Measurements from ENCODE around the gene NAT10.
A peak's percentile ranks its signal among the peaks of the same experiment; 100 is the strongest.

Gene NAT10

DNA sequence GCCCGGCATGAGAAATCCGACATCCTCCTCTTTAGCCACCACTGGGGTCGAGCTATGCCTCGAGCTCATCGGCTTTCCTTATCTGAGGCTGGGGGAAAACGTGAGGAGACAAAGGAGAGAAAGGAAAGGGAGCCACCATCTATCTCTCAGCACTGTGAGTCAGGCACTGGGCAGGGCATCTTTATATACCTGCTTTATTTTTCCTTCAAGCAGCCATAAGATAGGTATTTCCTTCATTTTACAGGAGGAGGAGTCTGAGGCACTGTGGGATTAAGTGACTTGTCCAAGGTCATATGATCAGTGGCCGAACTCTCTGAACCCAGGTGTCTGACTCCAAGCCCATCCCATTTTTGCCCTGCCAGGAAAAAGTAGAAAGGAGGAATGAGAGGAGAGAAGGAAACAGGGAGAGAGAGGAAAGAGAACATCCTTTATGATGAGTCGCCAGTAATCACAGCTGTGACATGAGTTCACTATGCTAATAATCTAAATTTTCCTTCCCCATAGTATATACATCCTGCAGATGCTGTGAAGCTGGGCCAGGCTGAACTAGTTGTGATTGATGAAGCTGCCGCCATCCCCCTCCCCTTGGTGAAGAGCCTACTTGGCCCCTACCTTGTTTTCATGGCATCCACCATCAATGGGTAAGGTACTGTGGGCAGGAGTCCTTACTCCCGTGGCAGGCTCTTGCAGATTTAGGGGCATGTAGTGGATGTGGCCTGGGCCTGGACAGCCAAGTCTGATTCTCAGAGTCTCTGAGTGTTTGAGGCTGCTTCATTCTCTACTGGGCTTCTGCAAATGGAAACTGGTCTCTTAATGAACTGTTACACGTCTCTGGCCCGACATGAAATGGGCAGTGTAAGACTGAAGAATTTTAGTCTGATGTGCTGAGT lies 21.8 kb downstream of the NAT10 start:
- no peak overlapping the region for H3K4me3 ChIP-seq (ENCODE audit: low read length)
- peak; percentile 19 for DNase-seq (ENCODE audit: low read depth)
- TF ChIP-seq, protein P1, sequence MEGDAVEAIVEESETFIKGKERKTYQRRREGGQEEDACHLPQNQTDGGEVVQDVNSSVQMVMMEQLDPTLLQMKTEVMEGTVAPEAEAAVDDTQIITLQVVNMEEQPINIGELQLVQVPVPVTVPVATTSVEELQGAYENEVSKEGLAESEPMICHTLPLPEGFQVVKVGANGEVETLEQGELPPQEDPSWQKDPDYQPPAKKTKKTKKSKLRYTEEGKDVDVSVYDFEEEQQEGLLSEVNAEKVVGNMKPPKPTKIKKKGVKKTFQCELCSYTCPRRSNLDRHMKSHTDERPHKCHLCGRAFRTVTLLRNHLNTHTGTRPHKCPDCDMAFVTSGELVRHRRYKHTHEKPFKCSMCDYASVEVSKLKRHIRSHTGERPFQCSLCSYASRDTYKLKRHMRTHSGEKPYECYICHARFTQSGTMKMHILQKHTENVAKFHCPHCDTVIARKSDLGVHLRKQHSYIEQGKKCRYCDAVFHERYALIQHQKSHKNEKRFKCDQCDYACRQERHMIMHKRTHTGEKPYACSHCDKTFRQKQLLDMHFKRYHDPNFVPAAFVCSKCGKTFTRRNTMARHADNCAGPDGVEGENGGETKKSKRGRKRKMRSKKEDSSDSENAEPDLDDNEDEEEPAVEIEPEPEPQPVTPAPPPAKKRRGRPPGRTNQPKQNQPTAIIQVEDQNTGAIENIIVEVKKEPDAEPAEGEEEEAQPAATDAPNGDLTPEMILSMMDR (IDR thresholded peaks at IDR 0.05; ENCODE audit: insufficient read depth, low read depth, low read length, missing control alignments), result no peak

DNA sequence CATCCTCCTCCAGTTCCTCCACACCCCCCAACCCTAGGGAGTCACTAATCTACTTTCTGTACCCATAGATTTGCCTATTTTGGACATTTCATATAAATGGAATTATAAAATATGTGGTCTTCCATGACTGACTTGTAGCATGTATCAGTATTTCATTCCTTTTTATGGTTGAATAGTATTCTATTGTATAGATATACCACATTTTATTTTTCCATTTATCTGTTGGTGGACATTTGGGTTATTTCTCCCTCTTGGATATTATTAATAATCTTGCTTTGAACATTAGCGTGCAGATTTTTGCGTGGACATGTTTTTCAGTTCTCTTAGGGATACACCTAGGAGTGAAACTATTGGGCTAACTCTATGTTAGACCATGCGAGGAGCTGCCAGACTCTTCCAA lies 23.4 kb downstream of the NAT10 start:
- TF ChIP-seq, protein P1 (IDR thresholded peaks at IDR 0.05; ENCODE audit: insufficient read depth, low read depth, low read length, missing control alignments), result no peak
- no peak overlapping the region for H3K4me3 ChIP-seq (ENCODE audit: low read length)
- no peak for DNase-seq (ENCODE audit: low read depth)

DNA sequence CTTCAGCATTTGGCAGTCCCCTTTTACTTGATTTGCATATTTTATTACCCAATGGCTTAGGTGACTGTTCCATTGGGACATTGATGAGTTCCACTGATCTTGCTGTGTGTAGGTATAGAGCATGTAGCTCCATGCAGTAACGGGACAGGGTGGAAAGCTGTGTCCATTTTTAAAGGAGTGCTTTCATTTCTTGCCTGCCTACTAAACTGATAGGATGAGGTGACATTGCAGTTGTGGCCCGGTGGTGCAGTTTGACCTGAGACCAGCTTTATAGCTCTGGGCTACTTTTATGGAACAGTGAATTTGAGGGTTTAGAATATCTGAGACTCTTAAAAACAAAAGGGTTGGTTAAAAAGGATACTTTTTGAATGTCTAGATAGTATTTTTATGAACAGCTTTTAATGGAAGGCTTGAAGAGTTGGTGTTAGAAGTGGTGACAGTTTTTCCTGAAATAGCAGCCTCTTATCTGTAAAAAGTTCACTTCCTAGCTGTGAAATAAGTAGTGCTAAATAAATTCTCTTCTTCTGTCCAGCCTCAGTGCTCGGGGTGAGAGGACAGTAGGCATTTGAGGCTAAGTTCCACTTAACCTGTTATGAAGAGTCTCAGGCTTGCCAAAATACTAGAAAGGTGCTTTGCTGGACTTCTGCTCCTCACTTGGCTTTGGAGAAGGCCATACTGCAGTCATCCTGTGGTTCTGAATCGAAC lies 27.0 kb downstream of the NAT10 start:
- H3K4me3 ChIP-seq (ENCODE audit: low read length), result no peak overlapping the region
- TF ChIP-seq, protein P1 (IDR thresholded peaks at IDR 0.05; ENCODE audit: insufficient read depth, low read depth, low read length, missing control alignments), result no peak
- DNase-seq (ENCODE audit: low read depth), result no peak

DNA sequence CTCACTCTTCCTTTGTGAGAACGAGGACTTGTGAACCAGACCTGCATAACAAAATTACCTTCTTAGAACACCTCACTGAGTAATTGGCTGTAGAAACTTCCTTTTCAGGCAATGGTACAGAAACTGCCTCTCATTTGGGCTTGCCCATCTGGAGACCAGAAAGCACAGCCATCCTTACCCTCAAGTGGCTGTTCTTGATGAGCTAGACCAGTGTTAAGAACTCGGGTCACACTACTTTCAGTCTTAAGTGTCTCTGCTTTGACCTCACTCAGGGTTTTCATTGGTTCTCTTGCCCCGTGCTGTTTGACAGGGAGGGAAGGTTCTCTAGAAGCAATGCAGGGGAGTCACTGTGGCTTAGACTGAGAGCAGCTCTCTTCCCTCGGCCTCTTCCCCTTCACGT lies 29.3 kb downstream of the NAT10 start:
- no peak for DNase-seq (ENCODE audit: low read depth)

DNA sequence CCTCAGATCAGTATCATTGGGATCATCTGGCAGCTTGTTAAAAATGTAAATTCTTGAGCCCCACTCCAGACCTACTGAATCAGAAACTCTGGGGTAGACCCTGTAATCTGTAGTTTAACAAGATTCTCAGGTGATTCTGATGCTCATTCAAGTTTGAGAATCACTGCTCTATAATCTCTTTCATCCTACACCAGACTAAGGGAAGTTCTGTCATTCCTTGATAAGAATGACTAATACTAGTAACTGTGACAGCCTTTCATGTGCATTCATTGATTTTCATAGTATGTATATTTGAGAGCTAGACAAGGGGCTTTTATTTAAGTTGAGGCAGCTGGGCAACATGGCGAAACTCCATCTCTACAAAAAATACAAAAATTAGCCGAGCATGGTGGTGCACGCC lies 30.0 kb downstream of the NAT10 start:
- no peak overlapping the region for H3K4me3 ChIP-seq (ENCODE audit: low read length)
- TF ChIP-seq, protein P1 (IDR thresholded peaks at IDR 0.05; ENCODE audit: insufficient read depth, low read depth, low read length, missing control alignments), result no peak
- DNase-seq (ENCODE audit: low read depth), result no peak

More for the DNA sequence above, 29.3 kb downstream of the NAT10 start:
- TF ChIP-seq, protein P1 (IDR thresholded peaks at IDR 0.05; ENCODE audit: insufficient read depth, low read depth, low read length, missing control alignments), result no peak
- no peak overlapping the region for H3K4me3 ChIP-seq (ENCODE audit: low read length)

DNA sequence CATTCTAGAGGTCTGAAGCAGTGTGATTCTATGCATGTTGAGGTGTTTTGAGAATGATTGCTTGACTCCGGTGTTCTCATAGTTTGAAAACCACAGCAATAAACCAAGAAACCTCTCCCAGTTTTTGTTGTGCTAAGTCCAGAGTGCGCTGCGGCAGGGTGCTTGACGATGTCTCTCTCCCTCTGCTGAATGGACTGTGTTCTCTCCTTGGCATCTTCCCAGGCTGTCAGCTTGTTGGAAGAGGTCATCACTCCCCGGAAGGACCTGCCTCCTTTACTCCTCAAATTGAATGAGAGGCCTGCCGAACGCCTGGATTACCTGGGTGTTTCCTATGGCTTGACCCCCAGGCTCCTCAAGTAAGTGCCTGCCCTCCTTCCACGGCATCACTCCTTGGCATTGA lies 31.0 kb downstream of the NAT10 start:
- DNase-seq (ENCODE audit: low read depth), result no peak
- H3K4me3 ChIP-seq (ENCODE audit: low read length), result no peak overlapping the region
- TF ChIP-seq, protein P1 (IDR thresholded peaks at IDR 0.05; ENCODE audit: insufficient read depth, low read depth, low read length, missing control alignments), result no peak
